Cardiac fibroblast (primary cell): ENCODE results near the gene OS9.
"Not testable (repeated sequence)": the region's sequence is repeated elsewhere in the genome, so short reads cannot be mapped to it uniquely, and the experiment has no call there.

Experiments used
- DNase-seq, 2 donors: peaks; one replicate each; pipeline versions ENCODE4 v3.0.0 to v3.0.0-alpha.2; 2010; ENCODE audit warnings: low read depth in 2 of 2
- H3K4me3 ChIP-seq, 2 donors: replicated peaks in 1 of 2; 1 replicate in 1 of 2; 2 replicates in 1 of 2; pipeline ENCODE4 v1.5.1; 2011; ENCODE audit warnings: low read depth in 2 of 2, low read length in 2 of 2, mild to moderate bottlenecking in 2 of 2, moderate library complexity in 1 of 2
- TF ChIP-seq, protein P1 (sequence below): IDR thresholded peaks from one replicate; pipeline ENCODE4 v1.5.1; 2011; ENCODE audit warnings: low read depth, mild to moderate bottlenecking, low read length, inconsistent platforms

The OS9 gene

DNA sequence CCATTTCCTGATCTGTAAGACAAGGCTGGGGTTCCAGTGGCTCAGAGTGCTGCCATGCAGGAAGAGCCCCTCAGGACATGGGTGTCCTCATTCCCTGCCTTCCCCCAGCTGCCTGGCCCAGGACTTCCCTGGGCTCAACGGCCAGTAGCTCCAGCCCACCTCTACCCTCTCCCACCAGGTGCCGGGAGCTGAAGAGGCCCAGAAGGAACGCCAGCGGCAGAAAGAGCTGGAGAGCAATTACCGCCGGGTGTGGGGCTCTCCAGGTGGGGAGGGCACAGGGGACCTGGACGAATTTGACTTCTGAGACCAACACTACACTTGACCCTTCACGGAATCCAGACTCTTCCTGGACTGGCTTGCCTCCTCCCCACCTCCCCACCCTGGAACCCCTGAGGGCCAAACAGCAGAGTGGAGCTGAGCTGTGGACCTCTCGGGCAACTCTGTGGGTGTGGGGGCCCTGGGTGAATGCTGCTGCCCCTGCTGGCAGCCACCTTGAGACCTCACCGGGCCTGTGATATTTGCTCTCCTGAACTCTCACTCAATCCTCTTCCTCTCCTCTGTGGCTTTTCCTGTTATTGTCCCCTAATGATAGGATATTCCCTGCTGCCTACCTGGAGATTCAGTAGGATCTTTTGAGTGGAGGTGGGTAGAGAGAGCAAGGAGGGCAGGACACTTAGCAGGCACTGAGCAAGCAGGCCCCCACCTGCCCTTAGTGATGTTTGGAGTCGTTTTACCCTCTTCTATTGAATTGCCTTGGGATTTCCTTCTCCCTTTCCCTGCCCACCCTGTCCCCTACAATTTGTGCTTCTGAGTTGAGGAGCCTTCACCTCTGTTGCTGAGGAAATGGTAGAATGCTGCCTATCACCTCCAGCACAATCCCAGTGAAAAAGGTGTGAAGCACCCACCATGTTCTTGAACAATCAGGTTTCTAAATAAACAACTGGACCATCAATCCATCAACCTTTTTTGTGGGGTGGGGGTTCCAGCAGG lies 27.0 kb downstream of the OS9 start:
- no peak overlapping the region for H3K4me3 ChIP-seq
- DNase-seq: no peak
- TF ChIP-seq, protein P1, sequence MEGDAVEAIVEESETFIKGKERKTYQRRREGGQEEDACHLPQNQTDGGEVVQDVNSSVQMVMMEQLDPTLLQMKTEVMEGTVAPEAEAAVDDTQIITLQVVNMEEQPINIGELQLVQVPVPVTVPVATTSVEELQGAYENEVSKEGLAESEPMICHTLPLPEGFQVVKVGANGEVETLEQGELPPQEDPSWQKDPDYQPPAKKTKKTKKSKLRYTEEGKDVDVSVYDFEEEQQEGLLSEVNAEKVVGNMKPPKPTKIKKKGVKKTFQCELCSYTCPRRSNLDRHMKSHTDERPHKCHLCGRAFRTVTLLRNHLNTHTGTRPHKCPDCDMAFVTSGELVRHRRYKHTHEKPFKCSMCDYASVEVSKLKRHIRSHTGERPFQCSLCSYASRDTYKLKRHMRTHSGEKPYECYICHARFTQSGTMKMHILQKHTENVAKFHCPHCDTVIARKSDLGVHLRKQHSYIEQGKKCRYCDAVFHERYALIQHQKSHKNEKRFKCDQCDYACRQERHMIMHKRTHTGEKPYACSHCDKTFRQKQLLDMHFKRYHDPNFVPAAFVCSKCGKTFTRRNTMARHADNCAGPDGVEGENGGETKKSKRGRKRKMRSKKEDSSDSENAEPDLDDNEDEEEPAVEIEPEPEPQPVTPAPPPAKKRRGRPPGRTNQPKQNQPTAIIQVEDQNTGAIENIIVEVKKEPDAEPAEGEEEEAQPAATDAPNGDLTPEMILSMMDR: no peak

DNA sequence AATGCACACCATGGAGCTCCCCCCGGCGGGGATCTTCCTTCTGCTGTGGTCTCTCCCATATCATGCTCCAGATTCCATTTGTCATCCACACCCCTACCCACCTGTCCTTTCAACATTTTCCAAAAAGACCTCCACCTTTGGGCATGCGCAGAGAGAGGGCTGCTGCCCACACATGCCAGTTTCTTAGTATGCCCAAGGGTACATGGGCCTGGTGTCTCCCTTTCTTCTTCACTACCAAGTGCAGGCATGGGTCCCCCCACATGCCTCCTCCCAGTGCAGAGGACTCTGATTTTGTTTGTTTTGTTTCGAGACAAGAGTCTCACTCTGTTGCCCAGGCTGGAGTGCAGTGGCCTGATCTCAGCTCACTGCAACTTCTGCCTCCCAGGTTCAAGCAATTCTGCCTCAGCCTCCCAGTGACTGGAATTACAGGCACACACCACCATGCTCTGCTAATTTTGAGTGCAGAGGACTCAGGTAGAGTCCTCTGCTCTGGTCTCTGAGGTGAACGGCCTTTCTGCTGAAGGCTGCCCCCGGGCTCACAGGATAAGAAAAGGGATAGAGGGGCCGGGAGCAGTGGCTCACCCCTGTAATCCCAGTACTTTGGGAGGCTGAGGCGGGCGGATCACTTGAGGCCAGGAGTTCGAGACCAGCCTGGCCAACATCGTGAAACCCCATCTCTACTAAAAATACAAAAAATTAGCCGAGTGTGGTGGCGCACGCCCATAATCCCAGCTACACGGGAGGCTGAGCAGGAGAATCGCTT lies 28.1 kb downstream of the OS9 start:
- DNase-seq, H3K4me3 ChIP-seq: not testable (repeated sequence)

DNA sequence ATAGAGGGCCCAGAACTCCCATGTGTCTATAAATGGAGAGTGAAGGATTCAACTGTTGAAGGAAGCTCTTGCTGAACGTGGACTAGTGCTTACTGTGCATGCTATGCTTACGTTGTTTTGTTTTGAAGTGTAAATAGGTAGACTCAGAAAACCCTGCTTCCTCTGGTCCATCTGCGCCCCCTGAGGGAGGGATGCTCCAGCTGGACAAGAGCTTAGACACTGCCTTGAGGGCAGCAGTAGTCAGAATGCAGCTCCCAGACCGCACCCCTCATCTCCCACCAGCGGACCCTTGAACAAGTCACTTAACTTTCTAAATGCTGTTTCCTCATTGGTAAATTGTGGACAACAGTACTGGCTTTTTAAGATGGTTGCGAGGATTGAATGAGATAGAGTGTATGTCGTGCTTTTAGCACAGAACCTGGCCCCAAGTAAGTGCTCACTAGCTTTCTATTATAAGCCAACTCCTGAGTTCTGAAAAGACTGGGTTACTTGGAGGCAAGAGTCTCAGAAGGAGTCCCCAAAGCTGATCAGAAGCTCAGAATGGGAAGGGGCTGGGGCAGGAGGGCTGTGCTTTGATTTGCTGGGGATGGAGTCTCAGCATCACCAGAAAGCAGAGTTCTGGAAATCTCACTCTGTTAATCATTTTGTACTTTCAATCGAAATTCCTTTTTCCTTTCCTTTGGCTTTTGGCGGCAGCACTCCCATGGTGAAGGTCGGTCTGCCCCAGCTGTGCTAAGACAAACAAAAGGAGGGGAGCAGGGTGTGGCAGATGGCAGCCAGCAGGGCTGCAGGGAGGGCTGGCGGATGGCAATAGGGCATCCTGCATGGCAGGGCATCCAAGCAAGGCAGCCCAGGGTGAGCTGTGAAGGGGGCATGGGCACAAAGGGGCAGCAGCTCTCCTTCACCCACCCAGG lies 29.0 kb downstream of the OS9 start:
- H3K4me3 ChIP-seq: no peak overlapping the region
- DNase-seq: no peak
- TF ChIP-seq, protein P1: no peak

DNA sequence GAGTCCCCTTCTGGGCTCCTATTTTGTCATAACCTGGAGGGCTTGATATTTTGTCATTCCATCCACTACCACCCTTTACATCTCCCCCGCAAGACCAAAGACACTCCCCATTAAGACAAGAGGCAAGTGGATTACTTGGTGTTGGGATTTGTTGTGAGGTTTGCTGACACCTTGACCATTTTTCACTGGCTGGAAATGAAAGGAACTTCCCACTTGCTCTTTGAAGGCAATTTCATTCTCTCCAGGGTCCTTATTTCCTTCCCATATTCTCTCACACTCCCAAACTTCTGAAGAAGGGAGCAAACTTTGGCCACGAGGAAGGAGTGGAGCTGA lies 29.7 kb downstream of the OS9 start:
- H3K4me3 ChIP-seq: no peak overlapping the region
- TF ChIP-seq, protein P1: no peak
- DNase-seq: no peak

DNA sequence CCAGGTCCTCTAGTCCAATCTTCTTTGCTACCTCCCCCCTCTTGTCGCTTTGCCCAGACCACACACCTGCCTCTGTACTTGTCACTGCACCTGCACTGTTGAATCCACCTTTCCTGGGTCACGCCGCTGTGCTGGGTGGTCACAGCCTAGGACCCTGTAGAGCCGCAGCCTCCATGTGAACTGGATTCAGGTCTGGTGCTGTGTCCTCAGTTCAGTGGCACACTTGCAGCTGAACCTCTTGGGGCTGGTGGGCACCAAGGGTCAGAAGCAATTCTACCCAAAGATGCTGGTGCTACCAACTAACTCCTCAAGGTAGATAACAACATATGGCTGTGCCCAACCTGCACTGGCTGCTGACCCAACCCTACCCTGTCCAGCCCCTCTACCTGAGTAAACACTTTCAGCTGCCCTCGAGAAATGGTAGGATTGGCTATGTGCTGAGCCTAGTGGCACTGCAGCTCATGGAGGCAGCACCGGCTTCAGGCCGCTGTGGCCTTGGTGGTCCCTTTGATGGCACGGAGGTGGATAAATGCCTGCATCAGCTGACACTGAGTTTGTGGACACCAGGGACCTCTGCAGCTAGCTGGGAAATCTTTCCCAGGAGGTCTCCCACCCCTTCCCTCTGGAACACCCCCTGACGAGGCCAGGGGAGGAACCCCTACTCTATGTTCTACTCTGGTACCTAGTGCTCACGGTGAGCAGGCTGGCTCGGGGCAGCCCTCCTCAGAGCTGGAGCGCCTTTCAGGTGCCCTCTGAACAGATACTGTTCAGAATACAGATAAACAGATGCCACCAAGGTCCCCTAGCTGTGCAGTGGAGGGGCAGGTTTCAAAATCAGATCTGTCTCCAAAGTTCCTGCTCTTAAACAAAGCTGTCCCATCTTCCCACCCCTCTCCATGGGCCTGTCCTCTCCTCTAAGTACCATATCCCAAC lies 30.3 kb downstream of the OS9 start:
- no peak overlapping the region for H3K4me3 ChIP-seq
- TF ChIP-seq, protein P1: no peak
- DNase-seq: no peak

DNA sequence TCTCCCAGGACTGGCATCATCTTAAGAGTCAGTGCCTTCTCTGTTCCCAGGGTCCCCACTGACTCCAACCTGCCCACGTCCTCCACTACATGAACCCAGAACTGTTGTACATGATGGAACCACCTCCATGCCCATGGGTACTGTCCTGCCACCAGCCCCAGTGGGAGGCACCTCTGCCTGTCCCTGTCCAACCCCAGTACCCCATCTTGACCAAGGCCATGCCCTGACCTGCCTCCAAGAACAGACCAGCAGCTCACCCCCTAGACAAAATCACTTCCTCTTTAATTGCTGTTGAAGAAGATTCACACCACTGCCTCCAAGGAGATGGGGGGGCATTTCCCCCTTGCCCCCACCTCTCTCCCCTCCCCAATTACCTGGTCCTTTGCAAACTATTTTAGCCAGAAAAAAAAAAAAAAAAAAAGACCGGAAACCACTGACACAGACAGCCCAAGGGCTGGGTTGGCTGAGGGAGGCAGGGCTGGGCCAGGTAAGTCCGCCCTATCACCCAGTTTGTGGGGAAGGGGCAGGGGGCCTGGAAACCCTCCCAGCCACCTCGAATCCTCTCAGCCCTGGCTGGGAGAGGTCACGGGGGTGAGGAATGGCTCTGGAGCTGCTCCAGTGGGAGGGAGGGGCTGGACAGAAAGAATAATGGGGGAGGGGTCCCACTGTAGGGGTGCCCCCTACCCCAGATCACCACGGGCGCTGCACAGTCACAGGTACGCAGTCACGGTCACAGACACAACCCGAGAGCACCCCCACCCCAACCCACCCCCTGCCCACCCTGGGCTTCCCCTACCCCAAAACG lies 31.2 kb downstream of the OS9 start:
- TF ChIP-seq, protein P1: no peak
- no peak overlapping the region for H3K4me3 ChIP-seq
- no peak for DNase-seq
